ENCODE data around the gene GATAD2B.

The GATAD2B gene

GRCh38 chr1:153951183-153951582 lies 28.4 kb upstream of the GATAD2B start:
- no peak for DNase-seq

- peak; percentile 36 to 74 for DNase-seq
Measured at GRCh38 chr1:153946622-153947241, 24.0 kb upstream of the GATAD2B start, which contains the start of gene DENND4B. Gene DENND4B (minus strand): TSS chr1:153946718. CDS start chr1:153944374, 2,344 bp downstream.

- peak in 1 of 2 experiments; percentile 46 for DNase-seq
Measured at GRCh38 chr1:153945795-153946621, 23.2 kb upstream of the GATAD2B start.

DNA sequence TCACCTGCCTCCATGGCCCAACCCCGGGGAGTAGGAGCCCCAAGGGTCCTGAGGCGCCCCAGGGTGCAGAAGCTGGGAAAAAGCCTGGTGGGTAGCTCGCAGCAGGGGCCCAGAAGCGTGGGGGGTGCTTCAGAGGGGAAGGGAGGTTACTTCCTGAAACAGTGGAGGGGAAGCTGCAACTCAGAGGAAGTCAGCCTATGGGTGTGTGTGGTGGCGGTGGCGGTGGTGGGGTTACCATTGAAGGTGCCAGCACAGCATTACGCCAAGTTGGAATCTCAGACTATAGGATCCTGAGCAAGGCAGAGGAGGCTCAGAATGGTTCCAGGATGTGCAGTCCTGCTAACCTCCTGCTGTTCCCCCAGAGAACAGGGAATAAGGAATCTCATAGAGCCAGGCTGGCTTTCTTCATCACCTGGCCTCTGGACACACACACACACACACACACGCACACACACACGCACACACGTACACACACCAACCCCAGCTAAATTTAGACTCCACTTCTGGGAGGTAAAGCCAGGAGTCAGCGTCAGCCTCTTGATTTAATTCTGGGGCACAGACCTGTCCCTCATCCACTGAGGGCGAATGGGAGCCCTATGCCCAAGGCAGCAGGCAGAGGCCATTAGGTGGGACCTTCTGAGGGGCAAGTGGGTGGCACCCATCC lies 22.5 kb upstream of the GATAD2B start:
- DNase-seq, result no peak

- DNase-seq, result no peak
Measured at GRCh38 chr1:153944827-153945117, 22.0 kb upstream of the GATAD2B start.

DNA sequence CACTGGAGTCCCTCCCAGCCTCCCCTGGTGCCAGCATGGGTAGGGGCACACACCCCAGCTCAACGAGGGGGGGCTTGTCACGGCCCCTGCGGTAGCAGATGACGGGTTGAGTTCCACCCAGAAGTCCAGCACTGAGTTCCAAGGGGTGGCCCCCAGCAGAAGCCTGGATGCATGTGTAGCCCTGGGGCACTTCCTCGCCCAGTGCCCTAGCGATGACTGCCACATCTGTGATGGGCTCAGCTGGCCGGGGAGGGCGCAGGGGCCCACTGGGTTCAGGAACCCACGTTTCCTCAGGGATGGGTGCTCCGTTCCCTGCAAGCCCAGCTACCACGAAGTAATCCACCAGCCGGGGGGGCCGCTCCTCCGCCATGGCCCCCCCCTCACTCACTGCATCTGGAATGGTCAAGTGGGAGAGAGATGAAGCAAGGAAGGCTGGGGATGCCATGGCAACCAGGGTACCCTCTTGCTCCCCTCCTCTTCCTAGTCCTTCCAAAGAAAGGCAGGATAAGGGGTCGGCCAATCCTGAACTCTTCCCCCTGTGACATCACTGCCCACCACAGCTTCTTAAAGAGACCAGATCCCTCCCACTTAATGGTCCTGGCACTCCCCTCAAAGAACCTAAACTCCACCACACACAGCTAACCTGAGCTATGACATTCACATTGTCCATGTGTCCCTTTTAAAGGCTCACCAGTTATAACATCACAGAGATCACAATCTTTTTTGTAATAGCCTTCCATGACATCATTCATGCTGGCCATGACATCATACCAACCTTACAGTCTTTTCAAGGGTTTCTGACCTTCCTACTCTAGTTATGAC lies 21.4 kb upstream of the GATAD2B start:
- no peak for DNase-seq

DNA sequence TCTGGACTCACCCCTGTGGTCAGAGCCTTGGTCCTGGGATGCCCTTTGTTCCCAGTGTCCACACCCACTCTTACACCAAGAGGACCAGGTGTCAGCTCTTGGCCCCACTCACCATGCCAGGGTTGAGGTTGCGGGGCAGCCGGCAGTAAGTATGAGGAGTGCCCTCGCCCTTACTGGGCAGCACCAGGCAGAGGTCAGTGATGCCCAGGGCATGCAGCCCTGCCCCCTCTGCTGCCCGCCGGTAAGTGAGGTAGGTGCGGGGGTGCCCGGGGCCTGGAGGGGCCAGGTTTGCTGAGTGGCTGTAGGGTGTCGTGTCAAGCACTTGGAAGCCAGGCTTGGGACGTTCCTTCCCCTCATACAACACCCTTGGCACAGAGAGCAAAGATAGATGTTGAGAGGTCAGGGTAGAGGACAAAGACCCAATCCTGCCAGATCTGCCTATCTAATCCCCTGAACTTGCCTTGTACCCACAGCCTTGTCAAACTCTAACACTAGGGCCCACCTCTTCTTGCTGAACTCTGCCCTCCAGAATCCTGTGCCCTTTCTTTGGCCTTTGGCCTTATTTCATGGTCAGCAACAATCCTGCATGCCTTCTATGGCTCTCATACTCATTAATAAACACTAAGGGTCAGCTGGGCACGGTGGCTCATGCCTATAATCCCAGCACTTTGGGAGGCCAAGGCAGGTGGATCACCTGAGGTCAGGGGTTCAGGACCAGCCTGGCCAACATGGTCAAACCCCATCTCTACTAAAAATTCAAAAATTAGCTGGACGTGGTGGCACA lies 20.2 kb upstream of the GATAD2B start:
- DNase-seq, result no peak

- DNase-seq, result no peak
Measured at GRCh38 chr1:153941826-153942725, 19.3 kb upstream of the GATAD2B start.

- no peak for DNase-seq
Measured at GRCh38 chr1:153940756-153941155, 18.0 kb upstream of the GATAD2B start.

DNA sequence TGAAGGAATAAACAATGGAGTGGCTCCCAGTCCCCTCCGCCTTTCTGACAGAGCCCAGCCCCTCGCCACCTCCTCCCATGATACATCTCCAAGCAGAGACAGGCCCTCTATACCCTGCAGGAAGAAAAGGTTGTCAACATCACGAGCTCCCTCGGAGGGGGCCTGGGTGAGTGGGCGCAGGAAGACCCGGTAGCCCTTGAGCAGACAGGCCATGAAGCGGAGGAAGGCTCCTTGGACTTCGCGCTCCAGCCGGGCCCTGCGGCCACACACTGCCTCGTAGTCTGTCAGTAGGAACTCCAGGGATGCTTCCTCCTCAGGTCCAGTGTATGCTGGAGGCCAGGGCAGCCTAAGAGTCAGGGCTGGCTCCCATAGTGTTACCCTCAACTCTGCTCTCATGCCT lies 16.7 kb upstream of the GATAD2B start:
- DNase-seq, result no peak

- no peak for DNase-seq
Measured at GRCh38 chr1:153938996-153939395, 16.2 kb upstream of the GATAD2B start.

GRCh38 chr1:153937331-153937730 lies 14.6 kb upstream of the GATAD2B start:
- DNase-seq, result no peak

DNA sequence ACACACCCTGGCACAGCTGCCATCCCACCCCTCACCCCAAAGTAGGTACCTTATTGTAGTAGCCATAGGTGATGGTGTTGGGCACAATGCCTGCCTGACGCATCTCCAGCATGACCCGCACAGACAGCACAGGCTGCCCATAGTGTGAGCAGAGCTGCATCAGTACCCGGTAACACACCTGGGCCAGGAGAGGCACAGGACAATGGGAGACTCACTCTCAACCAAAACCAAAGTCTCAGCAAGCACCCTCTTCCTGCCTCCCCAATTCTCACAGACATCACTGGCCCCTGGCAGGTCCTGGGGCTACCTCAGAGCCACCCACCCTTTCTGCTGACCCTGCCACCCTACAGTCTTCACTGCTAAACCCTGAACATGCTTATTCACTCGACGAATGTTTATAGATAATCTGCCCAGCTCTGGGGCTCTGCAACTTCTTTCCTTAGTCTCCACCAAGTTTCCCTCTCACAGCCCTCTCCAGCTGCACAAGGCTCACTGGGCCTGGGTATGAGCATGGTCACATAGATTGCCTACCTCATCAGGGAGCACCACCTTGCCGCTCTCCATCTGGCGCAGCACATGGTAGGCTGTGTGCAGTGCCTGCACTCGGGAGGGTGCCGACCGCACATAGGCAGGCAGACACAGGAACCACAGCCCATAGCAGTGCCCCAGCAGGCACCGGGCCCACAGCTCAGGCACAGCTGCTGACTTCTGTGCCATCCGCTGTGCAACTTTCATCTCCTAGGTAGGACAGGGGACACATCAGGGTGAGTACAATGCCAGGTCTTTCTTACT lies 13.4 kb upstream of the GATAD2B start:
- no peak for DNase-seq

DNA sequence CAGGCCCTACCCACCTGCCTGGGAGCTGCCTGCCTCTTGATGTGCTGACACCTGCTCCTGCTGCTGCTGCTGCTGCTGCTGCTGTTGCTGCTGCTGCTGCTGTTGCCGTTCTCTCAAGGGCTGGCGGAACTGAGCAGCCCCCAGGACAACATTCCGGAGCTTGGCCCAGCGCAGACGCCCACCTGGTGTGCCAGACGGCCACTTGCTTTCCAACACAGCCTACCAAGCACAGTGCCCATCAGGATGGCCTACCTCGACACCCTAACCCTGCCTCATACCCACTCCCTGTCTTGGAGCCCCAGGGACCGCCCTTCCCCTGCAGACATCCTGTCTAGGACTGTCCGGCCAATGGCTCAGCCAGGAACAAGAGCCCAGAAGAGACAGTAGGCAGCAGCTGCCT lies 12.0 kb upstream of the GATAD2B start:
- DNase-seq, result no peak

DNA sequence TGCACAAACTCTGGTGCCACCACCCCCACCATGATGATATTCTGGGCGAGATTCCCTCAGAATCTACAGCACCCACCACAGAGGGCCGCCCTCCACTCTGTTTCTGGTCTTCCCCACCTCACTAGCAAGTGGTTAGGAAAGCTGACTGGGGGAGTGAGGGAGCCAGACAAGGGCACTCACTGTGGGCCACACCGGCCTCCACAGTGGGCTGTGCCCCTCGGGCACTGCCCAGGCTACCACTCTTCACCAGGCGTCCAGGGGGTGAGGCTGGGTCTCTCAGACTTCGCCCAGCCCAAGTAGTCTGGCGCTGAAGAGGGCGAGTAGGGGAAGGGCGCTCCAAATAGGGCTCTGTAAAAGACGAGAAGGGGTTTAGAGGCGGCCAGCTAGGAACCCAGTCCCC lies 11.2 kb upstream of the GATAD2B start:
- no peak for DNase-seq

DNA sequence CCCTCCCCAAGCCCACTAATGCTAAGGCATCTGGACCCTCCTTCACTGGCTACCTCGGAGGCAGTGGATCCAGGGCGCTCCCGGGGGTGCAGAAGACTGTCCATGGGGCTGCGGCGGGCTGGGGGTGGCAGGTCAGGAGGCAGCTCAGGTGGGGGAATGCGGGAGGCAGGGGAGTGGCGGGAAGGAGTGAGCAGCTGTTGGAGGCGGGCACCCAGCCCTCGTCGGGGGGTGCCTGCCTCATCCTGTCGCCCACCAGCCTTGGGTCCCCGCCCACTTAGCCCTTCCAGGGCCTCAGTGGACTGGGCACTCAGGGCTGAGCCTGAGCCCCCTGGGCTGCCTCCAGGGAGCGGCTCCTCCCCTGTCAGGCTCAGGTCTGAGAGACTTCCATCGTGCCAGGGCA lies 10.7 kb upstream of the GATAD2B start:
- no peak for DNase-seq

DNA sequence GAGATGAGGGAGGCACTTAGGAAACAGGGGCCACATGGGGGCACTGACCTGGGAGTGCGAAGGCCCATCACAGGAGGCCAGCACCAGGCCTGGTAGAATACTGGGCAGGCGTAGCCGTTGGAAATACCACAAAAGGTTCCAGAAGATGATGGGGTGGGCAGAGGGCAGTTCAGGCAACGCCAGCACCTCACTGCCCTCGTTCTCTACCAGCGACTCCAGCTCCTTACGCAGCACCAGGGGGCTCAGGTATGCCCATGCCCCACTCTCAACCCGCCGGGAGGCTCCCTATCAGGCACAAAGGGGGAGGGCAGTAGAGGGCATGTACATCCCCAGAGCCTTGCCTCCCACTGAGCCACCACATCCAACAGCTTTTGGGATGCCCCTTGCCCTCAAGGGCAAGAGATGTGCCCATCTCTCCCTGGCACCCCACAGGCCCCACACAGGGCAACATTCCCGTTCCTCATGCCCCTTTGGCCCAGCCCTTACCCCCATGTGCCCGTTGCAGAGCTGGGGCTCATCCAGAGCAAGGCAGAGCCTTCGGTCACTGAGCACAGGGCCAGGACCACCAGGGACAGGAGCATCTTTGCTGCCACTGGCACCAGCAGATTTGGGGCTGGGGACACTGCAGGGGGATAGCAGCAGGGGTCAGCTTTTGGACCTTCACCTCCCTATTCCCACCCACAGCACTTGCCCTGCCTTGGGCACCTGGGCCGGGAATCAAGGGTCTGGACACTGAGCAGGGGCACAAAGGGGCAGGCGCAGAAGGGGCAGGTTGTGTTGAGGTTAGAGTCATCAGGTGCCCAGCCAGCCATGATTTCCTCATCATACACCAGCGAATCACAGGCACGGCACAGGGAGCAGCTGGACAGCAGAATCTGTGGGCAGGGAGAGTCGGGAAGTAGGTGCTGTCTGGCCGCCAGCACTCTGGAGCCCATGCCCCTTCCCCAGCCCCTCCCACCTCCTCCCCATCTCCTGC lies 9.7 kb upstream of the GATAD2B start:
- no peak for DNase-seq

DNA sequence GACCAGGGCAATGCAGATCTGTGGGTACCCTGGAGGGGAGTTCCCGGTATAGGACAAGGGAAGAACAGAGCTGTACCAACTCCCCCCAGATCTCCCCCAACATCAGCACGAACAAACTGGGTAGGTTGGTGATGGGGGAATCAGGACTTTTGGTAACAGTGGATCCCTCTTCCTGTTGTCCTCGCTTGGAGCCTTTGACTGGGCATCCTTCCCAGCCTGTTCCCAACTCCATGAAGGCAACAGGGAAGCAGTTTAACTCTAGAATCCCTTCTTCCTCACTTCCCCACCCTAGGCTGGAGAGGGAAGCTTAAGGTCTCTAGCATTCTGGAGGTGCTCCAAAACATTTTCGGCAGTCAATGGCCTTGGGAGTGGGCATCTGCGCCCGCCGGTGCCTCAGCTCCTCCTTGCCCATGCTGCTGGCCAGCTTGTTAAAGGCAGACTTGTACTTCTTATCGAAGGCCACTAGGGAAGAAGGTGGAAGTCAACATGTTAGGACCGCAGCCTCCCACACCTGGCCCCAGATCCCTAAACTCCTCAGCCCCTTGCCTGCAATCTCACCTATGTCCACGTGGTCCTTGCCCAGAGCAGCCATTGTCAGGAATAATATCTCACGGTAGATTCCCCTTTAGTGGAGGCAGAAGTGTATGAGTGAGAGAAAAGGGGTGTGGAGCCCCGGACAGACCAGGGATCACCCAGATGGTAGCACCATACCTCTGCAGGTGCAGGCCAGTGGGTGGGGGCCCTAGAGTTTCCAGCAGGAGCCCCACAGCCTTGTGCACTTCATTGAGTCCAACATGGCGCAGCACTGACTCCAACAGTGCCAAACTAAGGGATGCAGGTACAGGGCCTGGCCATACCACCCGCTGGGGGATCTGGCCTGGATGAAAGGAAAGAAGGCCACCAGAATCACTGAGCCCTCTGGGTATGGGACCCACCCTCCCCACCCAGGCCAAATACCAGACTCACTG lies 7.5 kb upstream of the GATAD2B start:
- DNase-seq, result no peak

Data from NCI-H524 (cell line).